Stimulated activated naive B cell treated with anti-CD40 and anti-IgM and Interleukin-4, amounts not matched to agents 10 μg/mL and 1 μg/mL and 100 μg/mL, for 72 hours (primary cell): ENCODE data around the gene PLCL2.
"Not testable (repeated sequence)": the region's sequence is repeated elsewhere in the genome, so short reads cannot be mapped to it uniquely, and the experiment has no call there.

Source experiments
- ATAC-seq, 2 donors: fragments of 150-1000 bp; cut with Tn5 transposase; replicated peaks; 2 replicates each; pipeline ENCODE4 v1.10.0; 2021; ENCODE audit warnings: moderate library complexity in 1 of 2
- DNase-seq: peaks from one replicate; pipeline ENCODE4 v3.0.0; 2021
- H3K27ac Mint-ChIP-seq: one replicate; pipeline ENCODE4 v1.8.0; 2022; ENCODE audit warnings: mild to moderate bottlenecking, mixed read lengths
- H3K27me3 Mint-ChIP-seq, 2 donors: one replicate each; pipeline ENCODE4 v1.8.0; 2022; ENCODE audit warnings: mixed read lengths in 2 of 2
- H3K36me3 Mint-ChIP-seq, 2 donors: one replicate each; pipeline ENCODE4 v1.8.0; 2022; ENCODE audit warnings: mixed read lengths in 2 of 2, mild to moderate bottlenecking in 1 of 2
- H3K4me1 Mint-ChIP-seq, 2 donors: one replicate each; pipeline ENCODE4 v1.8.0; 2022; ENCODE audit warnings: mixed read lengths in 2 of 2, mild to moderate bottlenecking in 1 of 2
- H3K4me3 Mint-ChIP-seq, 2 donors: one replicate each; pipeline ENCODE4 v1.8.0; 2022; ENCODE audit warnings: mild to moderate bottlenecking in 2 of 2, mixed read lengths in 2 of 2, moderate library complexity in 1 of 2
- H3K9me3 Mint-ChIP-seq, 2 donors: one replicate each; pipeline ENCODE4 v1.8.0; 2022; ENCODE audit warnings: mixed read lengths in 2 of 2, mild to moderate bottlenecking in 1 of 2

The PLCL2 gene

DNA sequence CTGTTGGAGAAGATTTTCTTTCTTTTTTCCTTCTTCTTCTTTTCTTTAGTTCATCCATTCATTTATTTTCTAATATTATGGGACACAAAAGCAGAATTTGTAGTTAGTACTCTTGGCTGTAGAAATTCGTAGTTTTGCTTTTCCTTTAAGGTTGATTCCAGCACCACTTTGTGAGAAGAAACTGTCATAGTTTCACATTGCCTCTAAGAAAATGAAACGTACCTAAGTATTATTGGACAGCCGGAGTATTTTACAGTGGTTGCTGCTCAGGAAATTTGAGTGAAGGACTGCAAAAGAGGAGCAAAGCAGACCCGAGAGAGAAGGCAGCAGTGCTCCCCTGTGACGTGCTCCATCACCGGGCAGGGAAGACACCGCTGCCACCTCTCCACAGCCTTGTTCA, 48.1 kb downstream of the PLCL2 start:
- no peak for ATAC-seq
- Mint-ChIP-seq H3K27ac (peak overlapping the region; percentile 49), H3K36me3 (peaks cover 18 to 29% of the 10 kb centered on the region in 2 donors)

DNA sequence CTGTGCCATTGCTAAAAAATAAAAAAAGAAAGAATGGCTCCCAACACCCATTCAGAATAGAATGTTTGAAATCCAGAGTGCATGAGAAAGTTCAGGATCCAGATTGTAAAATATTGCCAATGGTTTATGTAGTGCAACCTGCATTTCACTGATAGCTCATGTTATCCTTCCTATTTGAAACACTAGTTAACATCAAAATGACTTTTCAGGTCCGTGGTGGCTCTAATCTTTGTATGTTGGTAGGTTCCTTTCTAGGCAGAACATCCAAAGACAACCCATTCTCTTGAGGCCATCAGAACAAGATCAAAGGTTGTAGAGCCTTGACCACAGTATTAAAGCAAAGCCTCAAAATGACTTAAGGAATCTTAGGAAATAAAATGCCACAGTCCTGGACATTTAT, 51.0 kb downstream of the PLCL2 start:
- Mint-ChIP-seq H3K9me3 (peaks cover 0 to under 1% of the 10 kb centered on the region in 2 donors), H3K4me1 (peaks cover 41 to 83% of the 10 kb centered on the region in 2 donors), H3K27ac (no peak overlapping the region), H3K4me3 (no peak overlapping the region), H3K36me3 (peaks cover 16 to 29% of the 10 kb centered on the region in 2 donors), H3K27me3 (no peaks in the 10 kb centered on the region)
- ATAC-seq (no peak), DNase-seq (no peak)

More for the DNA sequence above, 48.1 kb downstream of the PLCL2 start:
- peak overlapping the region; percentile 68 to 71 for H3K4me3 Mint-ChIP-seq
- H3K9me3 Mint-ChIP-seq, result peaks cover 0 to 2% of the 10 kb centered on the region in 2 donors
- H3K27me3 Mint-ChIP-seq, result no peaks in the 10 kb centered on the region
- peaks cover 52 to 88% of the 10 kb centered on the region in 2 donors for H3K4me1 Mint-ChIP-seq
- no peak for DNase-seq

DNA sequence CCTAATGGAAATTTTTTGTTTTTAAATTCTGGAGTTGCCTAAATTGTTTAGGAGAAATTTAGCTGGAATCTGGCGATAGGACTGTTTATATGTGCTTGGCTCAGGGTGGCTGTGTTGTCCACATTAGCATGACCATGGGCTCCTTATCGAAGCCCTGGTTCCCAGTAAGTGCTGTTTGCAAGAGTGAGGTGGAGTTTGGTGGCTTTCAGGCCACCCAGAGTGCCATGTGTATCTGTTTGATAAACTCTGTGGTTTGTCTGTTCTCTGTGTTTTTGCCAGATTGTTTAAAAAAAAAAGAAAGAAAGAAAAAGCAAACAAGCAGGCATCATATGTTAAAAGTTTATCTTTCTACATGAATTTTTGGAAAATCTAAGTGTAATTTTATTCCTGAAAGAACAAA, 51.5 kb downstream of the PLCL2 start:
- ATAC-seq, result no peak
- H3K27ac Mint-ChIP-seq, result peak overlapping the region; percentile 14
- peaks cover 45 to 83% of the 10 kb centered on the region in 2 donors for H3K4me1 Mint-ChIP-seq

DNA sequence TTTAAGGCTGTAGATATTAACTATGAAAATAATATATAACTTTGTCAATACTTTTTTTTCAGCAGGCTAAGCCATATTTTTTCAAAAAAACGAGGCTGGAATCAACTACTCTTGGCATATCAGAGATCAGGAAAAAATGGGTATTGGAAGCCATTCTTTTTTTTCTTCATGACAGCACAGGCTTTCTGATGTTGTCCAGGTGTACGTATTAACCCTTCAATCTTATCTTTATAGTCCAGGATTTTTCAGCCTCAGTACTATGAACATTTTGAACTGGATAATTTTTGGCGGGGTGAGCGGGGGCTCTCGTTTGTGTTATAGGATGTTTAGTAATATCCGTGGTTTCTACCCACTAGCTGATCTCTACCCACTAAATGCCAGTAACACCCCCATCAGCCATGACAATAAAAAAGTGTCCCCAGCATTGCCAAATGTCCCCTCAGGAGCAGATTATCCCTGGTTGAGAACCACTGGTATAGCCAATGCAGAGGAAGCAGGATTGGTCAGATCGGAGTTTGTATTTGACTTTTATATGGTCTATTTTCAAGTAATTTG, 52.0 kb downstream of the PLCL2 start:
- H3K27ac Mint-ChIP-seq, result peak overlapping the region; percentile 79

More for the DNA sequence above, 51.5 kb downstream of the PLCL2 start:
- H3K4me3 Mint-ChIP-seq, result peak overlapping the region in 1 of 2 donors; percentile 56
- no peaks in the 10 kb centered on the region for H3K27me3 Mint-ChIP-seq
- peaks cover 12 to 29% of the 10 kb centered on the region in 2 donors for H3K36me3 Mint-ChIP-seq
- no peak for DNase-seq
- H3K9me3 Mint-ChIP-seq, result no peaks in the 10 kb centered on the region

DNA sequence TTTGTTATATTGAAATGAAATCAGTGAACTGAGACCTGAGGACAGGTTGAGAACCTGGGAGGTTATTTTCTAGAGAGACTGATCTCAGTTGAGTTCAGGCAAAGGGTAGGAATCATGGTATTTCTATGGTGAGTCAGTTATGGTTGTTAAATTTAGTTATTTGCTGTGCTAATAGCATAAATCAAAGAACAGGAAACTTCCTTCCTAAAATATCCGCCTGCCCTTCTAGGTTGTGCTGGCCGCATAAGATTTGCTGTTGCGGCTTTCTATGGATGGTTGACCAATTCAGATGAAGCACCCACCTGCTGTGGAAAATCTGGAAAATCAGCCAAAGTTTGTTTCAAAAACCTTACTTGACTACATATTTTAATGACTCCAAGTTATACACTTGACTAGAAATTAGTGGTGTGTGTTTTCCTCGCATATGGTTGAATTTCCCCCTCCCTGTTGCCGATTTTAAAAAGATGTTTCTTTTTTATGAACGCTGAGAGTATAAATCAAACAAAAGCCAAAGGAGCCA, 52.6 kb downstream of the PLCL2 start:
- Mint-ChIP-seq H3K27ac (peak overlapping the region; percentile 79), H3K4me3 (peak overlapping the region; percentile 47 to 68), H3K9me3 (no peaks in the 10 kb centered on the region), H3K4me1 (peaks cover 48 to 88% of the 10 kb centered on the region in 2 donors), H3K27me3 (no peaks in the 10 kb centered on the region), H3K36me3 (peaks cover 12 to 22% of the 10 kb centered on the region in 2 donors)
- DNase-seq, result no peak
- no peak for ATAC-seq

More for the DNA sequence above, 52.0 kb downstream of the PLCL2 start:
- Mint-ChIP-seq H3K9me3 (no peaks in the 10 kb centered on the region), H3K36me3 (peaks cover 12 to 26% of the 10 kb centered on the region in 2 donors), H3K4me1 (peaks cover 48 to 86% of the 10 kb centered on the region in 2 donors), H3K4me3 (peak overlapping the region; percentile 47 to 68), H3K27me3 (no peaks in the 10 kb centered on the region)
- ATAC-seq (no peak), DNase-seq (no peak)

DNA sequence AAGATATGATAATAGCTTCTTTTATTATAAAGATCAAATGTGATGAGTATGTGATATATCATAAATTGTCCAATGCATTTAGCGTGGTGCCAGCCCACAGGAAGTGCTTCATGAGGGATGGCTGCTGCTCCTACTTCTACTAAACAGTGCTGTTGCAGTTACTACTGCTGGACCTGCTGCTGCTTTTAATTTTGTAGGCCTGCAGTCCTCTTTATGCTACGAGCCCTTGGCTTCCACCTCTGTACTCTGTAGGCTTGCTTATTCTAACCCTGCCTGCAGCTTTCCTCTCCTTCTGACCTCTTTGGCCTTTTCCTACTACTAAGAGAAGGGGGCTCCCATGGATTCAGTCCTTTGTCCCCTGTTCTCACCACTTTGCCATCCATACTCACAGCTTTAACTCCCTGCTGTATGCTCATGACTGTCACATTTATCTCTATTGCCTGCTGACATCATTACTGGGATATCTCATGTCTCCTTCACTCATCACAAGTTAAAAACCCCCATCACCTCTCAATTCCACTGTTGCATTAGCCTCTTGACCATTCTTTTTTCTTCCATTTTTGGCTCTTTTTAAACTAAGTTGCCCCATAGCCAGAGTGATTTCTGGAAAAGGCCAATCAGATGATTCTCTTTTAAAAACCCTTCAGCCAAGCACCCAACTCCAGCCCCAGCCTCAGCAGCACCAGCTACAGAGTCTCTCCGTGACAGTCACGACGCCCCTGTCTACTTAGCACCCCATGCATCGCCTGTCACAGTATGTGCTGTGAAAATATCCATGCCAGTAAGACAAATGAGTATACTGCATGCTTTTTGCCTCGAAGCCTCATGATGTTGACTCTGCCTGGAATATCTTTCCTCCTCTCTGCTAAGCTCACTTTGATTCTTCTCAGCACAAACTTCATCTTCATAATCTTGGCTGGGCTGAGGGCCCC, 56.3 kb downstream of the PLCL2 start:
- no peak for ATAC-seq
- Mint-ChIP-seq H3K9me3 (peaks cover 0 to 3% of the 10 kb centered on the region in 2 donors), H3K27me3 (no peaks in the 10 kb centered on the region), H3K36me3 (peaks cover 9 to 17% of the 10 kb centered on the region in 2 donors), H3K4me3 (no peak overlapping the region), H3K4me1 (peaks cover 42 to 77% of the 10 kb centered on the region in 2 donors), H3K27ac (no peak overlapping the region)
- no peak for DNase-seq

DNA sequence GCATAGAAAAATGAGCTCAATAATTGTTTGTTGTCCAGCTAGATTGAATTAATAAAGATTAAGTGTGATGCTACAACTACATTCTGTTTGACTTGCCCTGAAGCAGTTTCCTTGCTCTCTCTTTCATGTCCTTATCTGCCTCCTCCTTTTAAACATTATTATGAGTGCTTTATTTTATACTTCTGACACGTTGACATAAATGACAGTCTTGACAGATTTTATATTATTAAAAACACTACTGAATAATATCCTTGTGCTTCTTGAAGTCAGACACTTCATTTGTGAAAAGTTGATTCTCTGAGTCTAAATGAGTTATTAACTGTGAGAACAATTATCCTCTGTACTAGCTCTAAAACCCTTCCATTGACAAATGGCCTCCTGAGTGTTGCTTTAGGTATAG, 58.2 kb downstream of the PLCL2 start:
- H3K27me3 Mint-ChIP-seq, result no peaks in the 10 kb centered on the region
- peaks cover 0 to 3% of the 10 kb centered on the region in 2 donors for H3K9me3 Mint-ChIP-seq
- H3K27ac Mint-ChIP-seq, result no peak overlapping the region
- no peak overlapping the region for H3K4me3 Mint-ChIP-seq
- no peak for DNase-seq
- no peak for ATAC-seq
- peaks cover 35 to 61% of the 10 kb centered on the region in 2 donors for H3K4me1 Mint-ChIP-seq
- peaks cover 10 to 13% of the 10 kb centered on the region in 2 donors for H3K36me3 Mint-ChIP-seq

DNA sequence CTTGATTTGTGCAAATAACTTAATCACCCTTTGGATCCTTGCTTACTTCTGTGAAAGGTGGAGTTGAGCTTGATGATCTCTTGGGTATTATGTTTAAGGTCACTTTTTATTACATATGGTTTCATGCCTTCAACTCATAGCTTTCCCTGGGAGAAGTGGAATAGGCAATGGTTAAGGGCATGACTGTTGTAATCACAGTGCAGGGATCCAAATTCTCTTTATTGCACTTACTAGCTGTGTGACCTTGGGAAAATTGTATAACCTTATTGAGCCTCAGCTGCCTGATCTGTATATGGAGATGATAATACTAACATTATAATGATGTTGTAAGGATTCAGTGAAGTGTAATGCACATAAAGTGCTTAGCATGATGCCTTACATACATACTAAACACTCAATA, 59.1 kb downstream of the PLCL2 start:
- Mint-ChIP-seq H3K27me3 (no peaks in the 10 kb centered on the region), H3K36me3 (peaks cover 10 to 13% of the 10 kb centered on the region in 2 donors), H3K27ac (no peak overlapping the region), H3K4me3 (no peak overlapping the region), H3K9me3 (peaks cover 0 to 3% of the 10 kb centered on the region in 2 donors), H3K4me1 (peaks cover 38 to 60% of the 10 kb centered on the region in 2 donors)
- no peak for ATAC-seq
- no peak for DNase-seq

DNA sequence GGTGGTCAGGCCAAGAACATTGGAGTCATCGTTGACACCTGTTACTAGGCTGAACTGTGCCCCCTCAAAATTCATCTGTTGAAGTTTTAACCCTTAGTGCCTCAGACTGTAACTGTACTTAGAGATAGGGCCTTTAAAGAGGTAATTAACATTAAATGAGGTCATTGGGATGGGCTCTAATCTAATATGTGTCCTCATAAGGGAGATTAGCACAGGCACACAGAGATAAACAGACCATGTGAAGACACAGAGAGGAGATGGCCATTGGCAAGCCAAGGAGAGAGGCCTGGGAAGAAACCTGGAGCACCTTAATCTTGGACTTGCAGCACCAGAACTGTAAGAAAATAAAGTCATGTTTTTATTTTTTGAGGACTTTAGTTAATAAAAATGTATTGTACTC, 59.6 kb downstream of the PLCL2 start:
- H3K36me3 Mint-ChIP-seq, result peaks cover 10 to 13% of the 10 kb centered on the region in 2 donors
- peaks cover 41 to 60% of the 10 kb centered on the region in 2 donors for H3K4me1 Mint-ChIP-seq
- no peak overlapping the region for H3K4me3 Mint-ChIP-seq
- H3K27ac Mint-ChIP-seq, result no peak overlapping the region
- H3K9me3 Mint-ChIP-seq, result peaks cover 0 to 3% of the 10 kb centered on the region in 2 donors
- no peak for DNase-seq
- no peak for ATAC-seq
- H3K27me3 Mint-ChIP-seq, result no peaks in the 10 kb centered on the region

DNA sequence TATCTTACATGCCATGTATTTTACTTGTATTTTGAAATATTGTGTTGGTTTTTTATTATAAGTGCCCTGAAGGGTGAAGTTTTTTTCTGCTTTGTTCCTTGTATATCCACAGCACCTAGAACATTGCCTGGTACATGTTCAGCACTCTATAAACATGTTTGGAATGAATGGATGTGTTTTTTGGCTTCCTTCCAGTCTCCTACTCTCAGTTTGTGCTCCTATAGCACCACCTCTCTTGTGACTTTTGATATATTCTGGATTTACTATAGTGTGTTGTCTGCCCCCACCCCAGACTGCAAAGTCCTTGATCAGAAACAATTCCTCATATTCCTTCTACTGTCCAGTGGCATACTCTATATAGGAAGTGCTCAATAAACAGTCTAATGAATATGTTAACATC, 60.6 kb downstream of the PLCL2 start:
- no peak for ATAC-seq
- no peak overlapping the region for H3K27ac Mint-ChIP-seq
- peaks cover 10 to 13% of the 10 kb centered on the region in 2 donors for H3K36me3 Mint-ChIP-seq
- no peak for DNase-seq
- no peaks in the 10 kb centered on the region for H3K27me3 Mint-ChIP-seq
- H3K9me3 Mint-ChIP-seq, result peaks cover 0 to 3% of the 10 kb centered on the region in 2 donors
- H3K4me3 Mint-ChIP-seq, result no peak overlapping the region
- H3K4me1 Mint-ChIP-seq, result peaks cover 38 to 60% of the 10 kb centered on the region in 2 donors

DNA sequence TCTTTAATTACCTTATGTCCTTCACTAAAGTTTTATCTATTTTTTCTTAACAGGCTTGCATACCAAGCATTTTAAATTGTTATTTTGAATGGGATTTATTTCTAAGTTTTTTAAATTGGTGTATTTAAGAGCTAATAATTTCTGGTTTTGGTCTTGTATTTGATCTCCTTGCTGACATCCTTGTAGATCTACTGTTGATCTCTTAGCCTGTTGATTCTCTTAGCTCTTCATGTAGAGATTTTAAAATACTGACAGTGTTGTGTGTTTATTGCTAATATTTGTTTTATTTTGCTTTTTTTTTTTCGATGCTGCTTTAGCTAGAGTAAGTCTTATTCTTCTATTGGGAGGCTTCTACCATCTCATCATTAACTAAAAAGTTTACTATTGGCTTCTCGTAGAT, 65.5 kb downstream of the PLCL2 start:
- ATAC-seq (no peak), DNase-seq (no peak)
- Mint-ChIP-seq H3K36me3 (peaks cover 9 to 11% of the 10 kb centered on the region in 2 donors), H3K27ac (no peak overlapping the region), H3K4me1 (peaks cover 27 to 50% of the 10 kb centered on the region in 2 donors), H3K27me3 (no peaks in the 10 kb centered on the region), H3K4me3 (no peak overlapping the region), H3K9me3 (peaks cover 0 to 3% of the 10 kb centered on the region in 2 donors)

DNA sequence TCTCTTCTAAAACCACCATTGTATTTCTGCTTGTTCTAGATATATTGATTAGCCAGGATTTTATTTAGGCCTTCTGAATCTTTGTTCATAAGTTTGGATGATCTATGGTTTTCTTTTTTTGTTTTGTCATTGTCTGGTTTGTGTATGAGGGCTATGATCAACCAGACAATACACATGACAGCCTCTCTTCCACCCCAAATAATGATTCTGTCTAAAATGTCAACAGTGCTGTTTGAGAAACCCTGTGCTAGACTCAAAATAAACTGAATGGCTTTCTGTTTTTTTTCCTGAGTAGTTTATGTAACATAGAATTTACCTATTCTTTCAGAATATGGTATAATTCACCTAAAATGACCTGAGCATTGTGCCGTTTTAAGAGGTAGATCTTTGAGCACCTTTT, 66.1 kb downstream of the PLCL2 start:
- H3K27me3 Mint-ChIP-seq, result no peaks in the 10 kb centered on the region
- H3K9me3 Mint-ChIP-seq, result peaks cover 0 to 1% of the 10 kb centered on the region in 2 donors
- H3K27ac Mint-ChIP-seq, result no peak overlapping the region
- peaks cover 4 to 6% of the 10 kb centered on the region in 2 donors for H3K36me3 Mint-ChIP-seq
- peaks cover 22 to 44% of the 10 kb centered on the region in 2 donors for H3K4me1 Mint-ChIP-seq
- H3K4me3 Mint-ChIP-seq, result no peak overlapping the region
- DNase-seq (no peak), ATAC-seq (no peak)

DNA sequence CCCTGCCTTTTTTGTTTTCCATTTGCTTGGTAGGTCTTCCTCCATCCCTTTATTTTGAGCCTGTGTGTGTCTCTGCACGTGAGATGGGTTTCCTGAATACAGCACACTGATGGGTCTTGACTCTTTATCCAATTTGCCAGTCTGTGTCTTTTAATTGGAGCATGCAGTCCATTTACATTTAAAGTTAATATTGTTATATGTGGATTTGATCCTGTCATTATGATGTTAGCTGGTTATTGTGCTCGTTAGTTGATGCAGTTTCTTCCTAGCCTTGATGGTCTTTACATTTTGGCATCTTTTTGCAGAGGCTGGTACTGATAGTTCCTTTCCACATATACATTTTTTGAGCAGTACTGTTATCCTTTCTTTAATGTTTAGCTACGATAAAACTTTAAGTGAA, 73.1 kb downstream of the PLCL2 start:
- peaks cover 26 to 55% of the 10 kb centered on the region in 2 donors for H3K4me1 Mint-ChIP-seq
- not testable (repeated sequence) for H3K4me3 Mint-ChIP-seq, H3K27me3 Mint-ChIP-seq, ATAC-seq, H3K27ac Mint-ChIP-seq, DNase-seq, H3K9me3 Mint-ChIP-seq
- peaks cover 15 to 18% of the 10 kb centered on the region in 2 donors for H3K36me3 Mint-ChIP-seq

DNA sequence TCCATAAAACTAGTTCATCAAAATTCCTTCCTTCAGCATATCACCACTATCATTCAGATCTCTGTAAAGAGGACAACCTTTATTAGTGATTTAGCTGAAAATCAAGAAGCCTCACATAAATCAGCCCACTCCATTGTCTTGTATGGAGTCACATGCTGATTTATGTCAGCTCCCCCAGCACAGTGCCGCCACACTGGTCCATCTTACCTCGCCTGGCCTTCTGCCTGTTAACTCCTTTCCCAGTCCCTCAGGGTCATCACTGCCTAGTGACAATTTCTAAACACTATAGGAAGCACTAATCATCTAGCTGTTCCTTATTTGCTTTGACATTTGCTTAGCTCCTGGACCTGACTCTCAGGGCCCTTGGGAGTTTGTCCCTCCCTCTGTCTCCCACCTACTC, 75.4 kb downstream of the PLCL2 start:
- H3K4me3 Mint-ChIP-seq, result no peak overlapping the region
- DNase-seq (no peak), ATAC-seq (no peak)
- H3K27ac Mint-ChIP-seq, result no peak overlapping the region
- peaks cover 2 to 5% of the 10 kb centered on the region in 2 donors for H3K9me3 Mint-ChIP-seq
- H3K27me3 Mint-ChIP-seq, result no peaks in the 10 kb centered on the region
- peaks cover 26 to 55% of the 10 kb centered on the region in 2 donors for H3K4me1 Mint-ChIP-seq
- peaks cover 13 to 18% of the 10 kb centered on the region in 2 donors for H3K36me3 Mint-ChIP-seq
